HEK293 (cell line): Measurements from ENCODE around the gene CREM.
A peak's percentile ranks its signal among the peaks of the same experiment; 100 is the strongest.

ENCODE experiments used
- CTCF ChIA-PET: fragments of 350-600 bp; formaldehyde crosslinking; extraction: SDS; loops from one replicate; lab custom pipeline; 2021; ENCODE audit warnings: antibody characterized with exemption; lab: Yijun Ruan, JAX
- POLR2A ChIA-PET: fragments of 300-600 bp; formaldehyde crosslinking; extraction: SDS; loops from one replicate; lab custom pipeline; 2020; ENCODE audit warnings: antibody characterized with exemption, inconsistent platforms; lab: Yijun Ruan, JAX
- H3K27ac ChIP-seq: fragments of 200-500 bp; sonication (Bioruptor generic); 2 replicates; pipeline ENCODE4 v1.5.1; 2014; ENCODE audit warnings: low read depth, low read length, control low read depth, inconsistent platforms; ENCODE audit errors: extremely low read depth
- H3K36me3 ChIP-seq, 2 experiments: fragments of 200-500 bp in 1 of 2; sonication (Bioruptor generic) in 1 of 2; 1 replicate in 1 of 2; 2 replicates in 1 of 2; pipeline ENCODE4 v1.5.1; 2014 to 2017; ENCODE audit warnings: inconsistent platforms in 2 of 2, low read length in 2 of 2; ENCODE audit not compliant: control insufficient read depth in 2 of 2, insufficient read depth in 1 of 2
- H3K4me1 ChIP-seq: fragments of 200-500 bp; sonication (Bioruptor generic); 2 replicates; pipeline ENCODE4 v1.5.1; 2014; ENCODE audit warnings: mild to moderate bottlenecking, low read length, inconsistent platforms; ENCODE audit not compliant: control insufficient read depth, insufficient read depth
- H3K4me3 ChIP-seq: 2 replicates; pipeline ENCODE4 v1.5.1; 2011; ENCODE audit warnings: low read depth, mild to moderate bottlenecking, control low read depth, low read length, moderate library complexity
- H3K9me3 ChIP-seq: fragments of 200-500 bp; sonication (Bioruptor generic); 2 replicates; pipeline ENCODE4 v1.5.1; 2014; ENCODE audit warnings: low read depth, low read length, inconsistent platforms; ENCODE audit not compliant: control insufficient read depth, insufficient read depth
- BCL11B ChIP-seq: fragments of 450-650 bp; formaldehyde crosslinking; IDR thresholded peaks from 2 replicates; pipeline ENCODE4 v1.5.1; 2016; ENCODE audit warnings: low read depth, missing biosample characterization, missing genetic modification characterization
- EGR2 ChIP-seq: fragments of 450-650 bp; formaldehyde crosslinking; IDR thresholded peaks from 2 replicates; pipeline ENCODE4 v1.5.1; 2016; ENCODE audit warnings: low read depth, missing biosample characterization, missing genetic modification characterization
- REPIN1 ChIP-seq: fragments of 450-650 bp; formaldehyde crosslinking; IDR thresholded peaks from 2 replicates; pipeline ENCODE4 v1.5.1; 2017; ENCODE audit warnings: missing biosample characterization, missing genetic modification characterization, low read depth
- SCRT1 ChIP-seq: fragments of 450-650 bp; formaldehyde crosslinking; IDR thresholded peaks from 2 replicates; pipeline ENCODE4 v1.5.1; 2016; ENCODE audit warnings: missing biosample characterization, missing genetic modification characterization, borderline replicate concordance
- SP7 ChIP-seq: fragments of 450-650 bp; formaldehyde crosslinking; IDR thresholded peaks from 2 replicates; pipeline ENCODE4 v1.5.1; 2016; ENCODE audit warnings: missing biosample characterization, missing genetic modification characterization
- YY1 ChIP-seq: fragments of 450-650 bp; formaldehyde crosslinking; IDR thresholded peaks from 2 replicates; pipeline ENCODE4 v1.5.1; 2018; ENCODE audit warnings: missing biosample characterization, missing genetic modification characterization
- ZNF155 ChIP-seq: fragments of 450-650 bp; formaldehyde crosslinking; IDR thresholded peaks from 2 replicates; pipeline ENCODE4 v1.5.1; 2016; ENCODE audit warnings: missing biosample characterization, missing genetic modification characterization
- ZNF19 ChIP-seq: fragments of 450-650 bp; formaldehyde crosslinking; IDR thresholded peaks from 2 replicates; pipeline ENCODE4; 2016; ENCODE audit warnings: missing biosample characterization, missing genetic modification characterization, low read depth
- ZNF2 ChIP-seq: fragments of 450-650 bp; formaldehyde crosslinking; IDR thresholded peaks from 2 replicates; pipeline ENCODE4 v1.5.1; 2016; ENCODE audit warnings: missing biosample characterization, missing genetic modification characterization
- ZNF202 ChIP-seq: fragments of 450-650 bp; formaldehyde crosslinking; IDR thresholded peaks from 2 replicates; pipeline ENCODE4 v1.5.1; 2016; ENCODE audit warnings: missing biosample characterization, missing genetic modification characterization, borderline replicate concordance
- ZNF214 ChIP-seq: fragments of 450-650 bp; formaldehyde crosslinking; IDR thresholded peaks from 2 replicates; pipeline ENCODE4 v1.5.1; 2017; ENCODE audit warnings: missing biosample characterization, mild to moderate bottlenecking, missing genetic modification characterization, borderline replicate concordance
- ZNF23 ChIP-seq: fragments of 450-650 bp; formaldehyde crosslinking; IDR thresholded peaks from 2 replicates; pipeline ENCODE4 v1.5.1; 2016; ENCODE audit warnings: missing biosample characterization, missing genetic modification characterization, borderline replicate concordance
- ZNF239 ChIP-seq: fragments of 450-650 bp; formaldehyde crosslinking; IDR thresholded peaks from 2 replicates; pipeline ENCODE4 v1.5.1; 2016; ENCODE audit warnings: missing biosample characterization, missing genetic modification characterization
- ZNF292 ChIP-seq: fragments of 450-650 bp; formaldehyde crosslinking; IDR thresholded peaks from 2 replicates; pipeline ENCODE4 v1.5.1; 2016; ENCODE audit warnings: low read depth, missing biosample characterization, missing genetic modification characterization, borderline replicate concordance
- ZNF501 ChIP-seq: fragments of 450-650 bp; formaldehyde crosslinking; IDR thresholded peaks from 2 replicates; pipeline ENCODE4 v1.5.1; 2016; ENCODE audit warnings: missing biosample characterization, missing genetic modification characterization
- ZNF626 ChIP-seq: fragments of 450-650 bp; sonication (Bioruptor Pico); formaldehyde crosslinking; IDR thresholded peaks from 2 replicates; pipeline ENCODE4 v1.5.1; 2018; ENCODE audit warnings: missing biosample characterization, missing genetic modification characterization, inconsistent platforms
- ZNF664 ChIP-seq: fragments of 450-650 bp; formaldehyde crosslinking; IDR thresholded peaks from 2 replicates; pipeline ENCODE4 v1.5.1; 2016; ENCODE audit warnings: missing biosample characterization, missing genetic modification characterization
- ZNF677 ChIP-seq: fragments of 450-650 bp; IDR thresholded peaks from 2 replicates; pipeline ENCODE4 v1.5.0; 2018; ENCODE audit warnings: missing biosample characterization, mild to moderate bottlenecking, missing genetic modification characterization, moderate library complexity
- ZNF768 ChIP-seq: fragments of 450-650 bp; formaldehyde crosslinking; IDR thresholded peaks from 2 replicates; pipeline ENCODE4 v1.5.1; 2018; ENCODE audit warnings: missing biosample characterization, mild to moderate bottlenecking, missing genetic modification characterization
- ZNF777 ChIP-seq: fragments of 450-650 bp; formaldehyde crosslinking; IDR thresholded peaks from 2 replicates; pipeline ENCODE4 v1.5.1; 2017; ENCODE audit warnings: missing biosample characterization, missing genetic modification characterization, borderline replicate concordance
- ZSCAN16 ChIP-seq: fragments of 450-650 bp; formaldehyde crosslinking; IDR thresholded peaks from 2 replicates; pipeline ENCODE4 v1.5.1; 2016; ENCODE audit warnings: missing biosample characterization, missing genetic modification characterization
- ZXDB ChIP-seq: fragments of 450-650 bp; formaldehyde crosslinking; IDR thresholded peaks from 2 replicates; pipeline ENCODE4 v1.5.1; 2016; ENCODE audit warnings: missing biosample characterization, missing genetic modification characterization
- TF ChIP-seq, protein P1 (sequence below): fragments of 450-650 bp; formaldehyde crosslinking; IDR thresholded peaks from 2 replicates; pipeline ENCODE4 v1.5.1; 2016; ENCODE audit warnings: missing biosample characterization, missing genetic modification characterization
- TF ChIP-seq, protein P2 (sequence below): fragments of 450-650 bp; formaldehyde crosslinking; optimal IDR thresholded peaks from 2 replicates; pipeline ENCODE3; 2016; ENCODE audit warnings: missing biosample characterization, mild to moderate bottlenecking, missing genetic modification characterization
- TF ChIP-seq, protein P3 (sequence below): fragments of 450-650 bp; formaldehyde crosslinking; IDR thresholded peaks from 2 replicates; pipeline ENCODE4 v1.5.1; 2016; ENCODE audit warnings: missing biosample characterization, missing genetic modification characterization

Gene CREM

DNA sequence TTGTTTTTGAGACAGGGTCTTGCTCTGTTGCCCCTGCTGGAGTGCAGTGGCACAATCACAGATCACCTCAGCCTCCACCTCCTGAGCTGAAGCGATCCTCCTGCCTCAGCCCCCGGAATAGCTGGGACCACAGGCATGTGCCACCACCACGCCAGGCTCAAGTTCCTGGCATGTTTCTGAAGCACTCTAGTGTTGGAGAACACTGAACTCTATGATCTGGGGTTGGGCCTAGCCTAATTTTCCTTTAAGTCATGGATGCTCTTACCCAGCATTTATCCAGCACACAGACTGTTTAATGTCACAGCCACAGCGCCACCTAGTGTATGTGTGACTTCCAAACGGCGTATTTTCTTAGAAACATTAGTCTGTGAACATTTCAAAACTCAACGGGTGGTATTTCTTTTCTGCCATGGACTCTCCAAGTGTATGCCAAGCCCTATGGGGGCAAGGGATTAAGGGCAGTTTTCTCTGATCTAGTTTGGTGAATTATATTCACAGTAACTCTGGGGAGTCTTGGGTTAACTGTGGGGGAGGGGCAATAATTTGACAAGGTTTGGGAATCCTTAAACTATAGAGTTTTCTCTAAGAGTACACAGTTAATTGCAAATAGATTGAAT, 91.8 kb downstream of the CREM start (continued):
- TF ChIP-seq ZNF2 = peak; percentile 91
- no peak for TF ChIP-seq SCRT1
- TF ChIP-seq SP7 (tag by site-specific recombination) = 0 out of 2 replicates have a peak, but pooled peaks have one; percentile 47
- TF ChIP-seq, protein P1, sequence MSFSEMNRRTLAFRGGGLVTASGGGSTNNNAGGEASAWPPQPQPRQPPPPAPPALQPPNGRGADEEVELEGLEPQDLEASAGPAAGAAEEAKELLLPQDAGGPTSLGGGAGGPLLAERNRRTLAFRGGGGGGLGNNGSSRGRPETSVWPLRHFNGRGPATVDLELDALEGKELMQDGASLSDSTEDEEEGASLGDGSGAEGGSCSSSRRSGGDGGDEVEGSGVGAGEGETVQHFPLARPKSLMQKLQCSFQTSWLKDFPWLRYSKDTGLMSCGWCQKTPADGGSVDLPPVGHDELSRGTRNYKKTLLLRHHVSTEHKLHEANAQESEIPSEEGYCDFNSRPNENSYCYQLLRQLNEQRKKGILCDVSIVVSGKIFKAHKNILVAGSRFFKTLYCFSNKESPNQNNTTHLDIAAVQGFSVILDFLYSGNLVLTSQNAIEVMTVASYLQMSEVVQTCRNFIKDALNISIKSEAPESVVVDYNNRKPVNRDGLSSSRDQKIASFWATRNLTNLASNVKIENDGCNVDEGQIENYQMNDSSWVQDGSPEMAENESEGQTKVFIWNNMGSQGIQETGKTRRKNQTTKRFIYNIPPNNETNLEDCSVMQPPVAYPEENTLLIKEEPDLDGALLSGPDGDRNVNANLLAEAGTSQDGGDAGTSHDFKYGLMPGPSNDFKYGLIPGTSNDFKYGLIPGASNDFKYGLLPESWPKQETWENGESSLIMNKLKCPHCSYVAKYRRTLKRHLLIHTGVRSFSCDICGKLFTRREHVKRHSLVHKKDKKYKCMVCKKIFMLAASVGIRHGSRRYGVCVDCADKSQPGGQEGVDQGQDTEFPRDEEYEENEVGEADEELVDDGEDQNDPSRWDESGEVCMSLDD (tag by site-specific recombination) = no peak
- TF ChIP-seq ZNF664 (tag by site-specific recombination) = no peak

DNA sequence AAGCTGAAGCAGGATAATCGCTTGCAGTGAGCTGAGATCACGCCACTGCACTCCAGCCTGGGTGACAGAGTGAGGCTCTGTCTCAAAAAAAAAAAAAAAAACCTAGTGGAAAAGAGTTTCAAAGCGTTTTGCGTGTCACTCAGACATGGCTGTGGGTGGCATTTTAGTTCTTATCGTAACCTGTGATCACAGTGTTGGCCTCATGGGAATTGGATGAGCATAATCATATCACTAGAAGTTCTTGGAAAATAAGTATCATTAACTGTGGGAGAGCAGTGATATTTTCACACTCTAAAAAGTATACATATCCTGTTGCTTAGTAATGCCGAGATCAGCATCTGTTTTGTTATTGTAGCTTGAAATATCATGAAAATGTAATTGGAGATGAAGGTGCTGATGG, 92.6 kb downstream of the CREM start:
- H3K9me3 ChIP-seq = no peaks in the 10 kb centered on the region
- H3K4me3 ChIP-seq = no peak overlapping the region
- ChIA-PET POLR2A (interaction anchor here (0.7 to 1.9 kb wide), 2 partner anchors 93 to 1274 kb away, joined by 3 to 5 read pairs; partner anchors contain the start of gene CREM), CTCF (interaction anchor here (0.6 to 2.6 kb wide), 5 partner anchors 14 to 416 kb away, joined by 3 to 12 read pairs (median 6); no protein-coding TSS in a partner anchor)
- TF ChIP-seq REPIN1 = no peak
- no peak for TF ChIP-seq ZNF202 (tag by site-specific recombination)
- TF ChIP-seq ZNF777 (tag by site-specific recombination) = no peak
- no peak for TF ChIP-seq ZNF2
- TF ChIP-seq ZNF155 (tag by site-specific recombination) = no peak
- TF ChIP-seq, protein P2, sequence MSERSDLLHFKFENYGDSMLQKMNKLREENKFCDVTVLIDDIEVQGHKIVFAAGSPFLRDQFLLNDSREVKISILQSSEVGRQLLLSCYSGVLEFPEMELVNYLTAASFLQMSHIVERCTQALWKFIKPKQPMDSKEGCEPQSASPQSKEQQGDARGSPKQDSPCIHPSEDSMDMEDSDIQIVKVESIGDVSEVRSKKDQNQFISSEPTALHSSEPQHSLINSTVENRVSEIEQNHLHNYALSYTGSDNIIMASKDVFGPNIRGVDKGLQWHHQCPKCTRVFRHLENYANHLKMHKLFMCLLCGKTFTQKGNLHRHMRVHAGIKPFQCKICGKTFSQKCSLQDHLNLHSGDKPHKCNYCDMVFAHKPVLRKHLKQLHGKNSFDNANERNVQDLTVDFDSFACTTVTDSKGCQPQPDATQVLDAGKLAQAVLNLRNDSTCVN (tag by site-specific recombination) = no peak
- no peak for TF ChIP-seq ZXDB (tag by site-specific recombination)
- no peak for TF ChIP-seq ZNF677 (tag by site-specific recombination)
- no peak for TF ChIP-seq EGR2 (tag by site-specific recombination)
- no peak for TF ChIP-seq ZSCAN16 (tag by site-specific recombination)
- no peak for TF ChIP-seq ZNF626 (tag by site-specific recombination)
- TF ChIP-seq ZNF768 (tag by site-specific recombination) = no peak
- no peak for TF ChIP-seq ZNF19
- no peaks in the 10 kb centered on the region for H3K36me3 ChIP-seq
- H3K4me1 ChIP-seq = no peaks in the 10 kb centered on the region
- no peak overlapping the region for H3K27ac ChIP-seq

DNA sequence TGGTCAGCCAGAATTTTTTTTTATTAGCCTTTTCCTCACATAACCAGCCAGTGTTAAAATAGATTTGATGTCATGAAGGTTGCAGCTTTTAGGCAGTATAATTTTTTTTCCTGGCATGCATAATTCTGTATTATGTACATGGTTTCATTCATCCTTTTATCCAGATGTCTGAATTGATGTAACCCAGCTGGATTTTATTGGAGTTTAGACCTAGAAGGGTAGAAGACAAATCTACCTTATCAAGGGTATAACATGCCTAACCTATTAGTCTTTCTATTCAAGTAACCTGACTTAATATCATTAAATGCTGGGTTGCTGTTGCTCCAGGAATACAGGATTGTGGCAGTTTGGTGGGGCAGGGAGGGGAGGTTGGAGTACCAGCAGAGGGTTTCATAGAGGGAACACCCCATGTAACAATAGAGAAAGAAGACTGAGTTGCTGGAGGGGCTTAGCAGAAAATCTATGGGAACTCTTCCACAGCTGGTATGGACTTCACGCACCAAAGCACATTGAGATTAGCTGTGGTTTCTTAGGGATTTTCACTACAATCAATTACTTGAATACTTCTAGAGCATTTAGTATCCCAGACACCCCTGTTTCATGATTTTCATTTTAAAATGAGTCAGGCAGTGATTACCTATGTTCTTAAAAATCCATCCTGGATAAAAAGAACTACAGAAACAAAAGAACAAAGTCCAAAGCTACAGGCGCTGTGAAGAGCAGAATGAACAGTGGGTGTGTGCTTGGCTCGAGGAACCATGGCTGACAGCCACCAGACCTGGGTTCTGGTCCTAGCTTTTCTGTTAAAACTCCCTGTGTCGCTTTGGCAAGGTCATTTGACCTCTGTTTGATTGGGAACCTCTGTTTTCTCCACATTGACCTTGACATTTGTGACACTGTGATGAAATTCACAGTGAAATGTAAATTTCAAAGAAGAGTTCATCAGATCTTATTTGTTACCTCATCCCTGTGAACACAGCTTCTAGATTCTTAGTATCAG, 93.5 kb downstream of the CREM start:
- no peaks in the 10 kb centered on the region for H3K9me3 ChIP-seq
- POLR2A ChIA-PET = interaction anchor here (0.7 to 1.9 kb wide), 2 partner anchors 94 to 1273 kb away, joined by 3 to 5 read pairs; partner anchors contain the start of gene CREM
- TF ChIP-seq ZNF214 (tag by site-specific recombination) (no peak), SCRT1 (no peak), YY1 (tag by site-specific recombination) (no peak), ZNF23 (tag by site-specific recombination) (no peak), ZNF501 (tag by site-specific recombination) (no peak), EGR2 (tag by site-specific recombination) (no peak), ZNF292 (no peak), ZNF239 (tag by site-specific recombination) (no peak), BCL11B (tag by site-specific recombination) (no peak)
- TF ChIP-seq, protein P3, sequence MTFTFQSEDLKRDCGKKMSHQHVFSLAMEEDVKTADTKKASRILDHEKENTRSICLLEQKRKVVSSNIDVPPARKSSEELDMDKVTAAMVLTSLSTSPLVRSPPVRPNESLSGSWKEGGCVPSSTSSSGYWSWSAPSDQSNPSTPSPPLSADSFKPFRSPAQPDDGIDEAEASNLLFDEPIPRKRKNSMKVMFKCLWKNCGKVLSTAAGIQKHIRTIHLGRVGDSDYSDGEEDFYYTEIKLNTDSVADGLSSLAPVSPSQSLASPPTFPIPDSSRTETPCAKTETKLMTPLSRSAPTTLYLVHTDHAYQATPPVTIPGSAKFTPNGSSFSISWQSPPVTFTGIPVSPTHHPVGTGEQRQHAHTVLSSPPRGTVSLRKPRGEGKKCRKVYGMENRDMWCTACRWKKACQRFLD (tag by site-specific recombination) = no peak
- TF ChIP-seq, all 188 proteins: peak for 0
- H3K4me1 ChIP-seq = no peaks in the 10 kb centered on the region
- H3K4me3 ChIP-seq = no peak overlapping the region
- CTCF ChIA-PET = interaction anchor here (0.6 to 2.6 kb wide), 5 partner anchors 19 to 625 kb away, joined by 3 to 12 read pairs (median 6); no protein-coding TSS in a partner anchor
- H3K27ac ChIP-seq = no peak overlapping the region
- no peaks in the 10 kb centered on the region for H3K36me3 ChIP-seq
